Kidney epithelial cell (primary cell): ENCODE measurements around the gene CENPS. TPM values are rescaled to one million over a fixed set of nuclear protein-coding genes. Genes with fewer than 3 reads are reported as not detected.

Experiments used
- DNase-seq: peaks from one replicate; pipeline ENCODE4 v3.0.0-alpha.2; 2010; ENCODE audit warnings: low read depth
- H3K27me3 ChIP-seq: 2 replicates; pipeline ENCODE4 v1.6.0; 2011; ENCODE audit warnings: low read length; ENCODE audit not compliant: control insufficient read depth, insufficient read depth
- H3K36me3 ChIP-seq: 2 replicates; pipeline ENCODE4 v1.5.1; 2011; ENCODE audit warnings: low read length; ENCODE audit not compliant: control insufficient read depth, insufficient read depth
- H3K4me3 ChIP-seq: 2 replicates; pipeline ENCODE4 v1.5.1; 2011; ENCODE audit warnings: low read depth, mild to moderate bottlenecking, control low read depth, low read length
- total RNA-seq: library from RNA; depleted of rRNA; stranded (reverse); fragments of >200 nt; gene quantifications from 2 replicates; pipeline ENCODE4 v1.2.3, GENCODE V29; 2015
- TF ChIP-seq, protein P1 (sequence below): IDR thresholded peaks from 2 replicates; pipeline ENCODE4 v1.5.1; 2011; ENCODE audit warnings: mild to moderate bottlenecking, moderate library complexity, low read length, control low read depth, inconsistent platforms; ENCODE audit not compliant: insufficient read depth, poor library complexity, severe bottlenecking

CENPS gene
- total RNA-seq, 1 donor from 2014 or later, result 6.6 TPM

DNA sequence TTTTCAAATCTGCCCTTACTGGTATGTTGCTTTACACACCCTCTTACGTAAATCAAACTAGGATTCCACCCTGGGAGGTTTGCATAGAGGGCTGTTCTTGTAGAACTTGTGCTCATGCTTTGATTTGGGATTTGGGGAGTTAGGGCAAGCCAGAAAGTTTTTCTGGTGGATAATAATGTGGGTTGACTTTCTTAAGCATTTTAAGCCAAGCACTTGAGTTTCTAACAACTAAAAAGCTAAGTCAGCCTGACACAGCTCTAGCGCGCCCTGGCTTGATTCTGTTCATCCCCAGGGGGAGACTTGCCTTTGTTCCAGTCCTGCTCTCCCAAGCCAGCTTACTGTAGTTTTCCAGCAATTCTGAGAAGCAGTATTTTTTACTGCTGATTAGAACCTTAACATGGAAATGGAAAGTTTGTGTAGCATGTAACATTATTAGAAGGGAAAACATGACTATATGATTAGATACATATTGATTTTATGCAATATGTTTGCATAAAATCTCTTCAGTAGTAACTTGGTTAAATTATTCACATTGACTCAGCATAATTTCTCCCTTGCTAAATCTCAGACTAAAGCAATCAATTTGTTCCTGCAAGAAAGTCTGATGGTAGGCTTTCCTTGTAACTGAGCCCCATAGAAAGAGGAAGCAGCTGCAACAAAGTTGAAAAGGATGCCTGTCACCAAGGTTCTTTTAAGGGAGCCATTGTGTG lies 42.4 kb upstream of the CENPS start:
- no peaks in the 10 kb centered on the region for H3K36me3 ChIP-seq
- H3K4me3 ChIP-seq, result no peak overlapping the region
- DNase-seq, result no peak
- H3K27me3 ChIP-seq, result no peaks in the 10 kb centered on the region
- TF ChIP-seq, protein P1, sequence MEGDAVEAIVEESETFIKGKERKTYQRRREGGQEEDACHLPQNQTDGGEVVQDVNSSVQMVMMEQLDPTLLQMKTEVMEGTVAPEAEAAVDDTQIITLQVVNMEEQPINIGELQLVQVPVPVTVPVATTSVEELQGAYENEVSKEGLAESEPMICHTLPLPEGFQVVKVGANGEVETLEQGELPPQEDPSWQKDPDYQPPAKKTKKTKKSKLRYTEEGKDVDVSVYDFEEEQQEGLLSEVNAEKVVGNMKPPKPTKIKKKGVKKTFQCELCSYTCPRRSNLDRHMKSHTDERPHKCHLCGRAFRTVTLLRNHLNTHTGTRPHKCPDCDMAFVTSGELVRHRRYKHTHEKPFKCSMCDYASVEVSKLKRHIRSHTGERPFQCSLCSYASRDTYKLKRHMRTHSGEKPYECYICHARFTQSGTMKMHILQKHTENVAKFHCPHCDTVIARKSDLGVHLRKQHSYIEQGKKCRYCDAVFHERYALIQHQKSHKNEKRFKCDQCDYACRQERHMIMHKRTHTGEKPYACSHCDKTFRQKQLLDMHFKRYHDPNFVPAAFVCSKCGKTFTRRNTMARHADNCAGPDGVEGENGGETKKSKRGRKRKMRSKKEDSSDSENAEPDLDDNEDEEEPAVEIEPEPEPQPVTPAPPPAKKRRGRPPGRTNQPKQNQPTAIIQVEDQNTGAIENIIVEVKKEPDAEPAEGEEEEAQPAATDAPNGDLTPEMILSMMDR, result no peak

DNA sequence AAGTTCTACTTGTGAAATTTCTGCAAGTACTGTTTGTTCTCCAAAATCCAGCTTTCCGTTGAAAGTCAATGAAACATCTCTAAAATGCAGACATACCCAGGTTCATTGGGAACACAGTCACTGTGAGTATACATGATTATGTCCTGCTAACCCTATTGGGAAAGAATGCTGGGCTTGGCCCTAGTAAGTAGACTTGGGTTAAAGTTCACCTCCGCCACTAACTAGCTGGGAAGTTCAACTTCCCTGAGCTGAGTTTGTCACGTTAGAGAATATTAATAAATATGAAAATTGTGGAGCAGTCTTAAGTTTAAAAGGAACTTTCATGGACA lies 41.9 kb upstream of the CENPS start:
- Histone ChIP-seq H3K36me3 (no peaks in the 10 kb centered on the region), H3K27me3 (no peaks in the 10 kb centered on the region), H3K4me3 (no peak overlapping the region)
- DNase-seq, result no peak
- TF ChIP-seq, protein P1, result no peak

DNA sequence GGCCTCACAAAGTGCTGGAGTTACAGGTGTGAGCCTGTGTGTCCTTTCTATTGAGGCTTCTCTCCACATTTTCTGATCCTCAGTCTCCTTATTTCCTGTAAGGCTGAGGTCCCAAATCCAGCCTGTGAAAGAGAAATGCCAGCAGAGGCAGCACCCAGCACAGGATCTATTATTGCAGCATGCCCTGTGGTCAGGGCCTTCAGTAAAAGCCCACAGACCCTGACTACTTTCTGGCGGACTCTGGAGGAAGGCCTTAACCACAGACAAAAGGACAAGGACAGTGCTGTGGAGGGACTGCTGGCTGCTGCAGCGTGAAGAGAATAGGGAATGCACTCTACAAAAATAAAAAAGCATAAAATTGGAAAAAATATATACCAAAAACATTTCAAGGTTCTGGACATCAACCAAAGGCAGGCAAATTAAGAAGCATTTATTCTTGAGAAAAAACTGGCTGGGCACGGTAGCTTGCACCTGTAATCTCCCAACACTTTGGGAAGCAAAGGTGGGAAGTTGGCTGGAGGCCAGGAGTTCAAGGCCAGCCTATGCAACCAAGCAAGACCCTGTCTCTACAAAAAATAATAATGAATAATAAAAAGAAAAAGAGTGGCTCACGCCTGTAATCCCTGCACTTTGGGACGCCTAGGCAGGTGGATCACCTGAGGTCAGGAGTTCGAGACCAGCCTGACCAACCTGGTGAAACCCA lies 40.8 kb upstream of the CENPS start:
- TF ChIP-seq, protein P1, result no peak
- Histone ChIP-seq H3K4me3 (no peak overlapping the region), H3K27me3 (no peaks in the 10 kb centered on the region), H3K36me3 (no peaks in the 10 kb centered on the region)
- DNase-seq, result no peak

DNA sequence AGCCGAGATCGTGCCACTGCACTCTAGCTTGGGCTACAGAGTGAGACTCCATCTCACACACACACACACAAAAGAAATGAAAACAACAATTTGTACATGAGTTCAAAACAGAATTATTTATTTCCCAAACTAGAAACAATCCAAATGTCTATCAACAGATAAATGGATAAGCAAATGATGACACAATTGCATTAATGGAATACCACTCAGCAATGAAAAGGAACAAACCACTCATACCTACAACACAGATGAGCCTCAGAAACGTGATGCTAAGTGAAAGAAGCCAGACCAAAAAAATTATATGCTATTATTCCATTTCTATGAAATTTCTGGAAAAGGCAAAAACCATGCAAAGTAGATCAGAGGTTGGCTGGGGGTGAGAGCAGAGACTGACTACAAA lies 33.4 kb upstream of the CENPS start:
- H3K27me3 ChIP-seq, result no peaks in the 10 kb centered on the region
- no peak for DNase-seq
- H3K36me3 ChIP-seq, result no peaks in the 10 kb centered on the region
- TF ChIP-seq, protein P1, result no peak
- H3K4me3 ChIP-seq, result no peak overlapping the region

DNA sequence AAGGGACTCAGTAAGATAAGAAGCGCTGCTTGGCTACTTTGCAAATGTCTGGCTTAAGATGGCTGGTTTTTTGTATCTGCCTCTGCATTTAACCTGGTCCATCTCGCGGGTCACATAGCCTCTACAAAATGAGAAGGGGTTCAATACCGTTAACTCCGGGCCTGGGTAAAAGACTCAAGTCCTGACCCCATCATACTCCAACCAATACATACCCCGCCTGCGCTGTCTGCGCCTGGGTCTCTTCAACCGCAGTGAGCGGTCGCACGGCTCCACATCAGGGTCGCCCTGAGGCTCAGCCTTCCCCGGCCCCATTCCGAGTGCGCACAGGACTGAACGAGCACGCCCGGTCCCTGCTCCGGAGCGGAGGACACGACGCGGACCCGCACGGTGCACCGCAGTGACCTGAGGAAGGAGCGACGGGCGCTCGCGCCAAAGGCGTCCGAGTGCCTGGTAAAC lies 31.9 kb upstream of the CENPS start:
- Histone ChIP-seq H3K36me3 (peaks cover 1% of the 10 kb centered on the region), H3K4me3 (peak overlapping the region; percentile 92), H3K27me3 (no peaks in the 10 kb centered on the region)
- DNase-seq, result no peak
- TF ChIP-seq, protein P1, result no peak
